H1 (cell line): ENCODE data around the gene TMEM151A.

Experiments
- EP300 ChIP-seq, 2 experiments: IDR thresholded peaks; 1 replicate in 1 of 2; 2 replicates in 1 of 2; pipeline ENCODE4 v1.6.1; 2011 to 2012; ENCODE audit warnings: low read depth in 2 of 2, low read length in 2 of 2, mild to moderate bottlenecking in 2 of 2, borderline replicate concordance in 1 of 2, inconsistent platforms in 1 of 2, moderate library complexity in 1 of 2
- EZH2 ChIP-seq: fragments of 200-600 bp; sonication (generic); IDR thresholded peaks from 2 replicates; pipeline ENCODE4 v1.7.1; 2012; ENCODE audit warnings: low read depth, mild to moderate bottlenecking, moderate library complexity, low read length, inconsistent platforms; ENCODE audit not compliant: severe bottlenecking
- FOSL1 ChIP-seq: IDR thresholded peaks from 2 replicates; pipeline ENCODE4 v1.6.1; 2011; ENCODE audit warnings: mild to moderate bottlenecking, low read depth, low read length, moderate library complexity; ENCODE audit not compliant: insufficient read depth
- NRF1 ChIP-seq: IDR thresholded peaks from 2 replicates; pipeline ENCODE4 v1.6.1; 2011; ENCODE audit warnings: mild to moderate bottlenecking, low read depth, low read length, improper control_type of control experiment
- TAF7 ChIP-seq: optimal IDR thresholded peaks from 2 replicates; pipeline ENCODE3; 2011; ENCODE audit warnings: low read depth, mild to moderate bottlenecking, inconsistent platforms, low read length, moderate library complexity, borderline replicate concordance

GRCh38 chr11:66283461-66284105 is 8.1 kb upstream of the TMEM151A start:
- TF ChIP-seq EP300 (IDR thresholded peaks at IDR 0.05; ENCODE audit: borderline replicate concordance in 1 of 2, low read depth in 2 of 2, low read length in 2 of 2): no peak
- TF ChIP-seq NRF1: no peak
- no peak for TF ChIP-seq TAF7
- TF ChIP-seq EZH2: no peak
- no peak for TF ChIP-seq FOSL1
